Testis (tissue), 3 donors: ENCODE data around the gene TSSC4. TPM values are rescaled to one million over a fixed set of nuclear protein-coding genes. Genes with fewer than 3 reads are reported as not detected.

ENCODE experiments used
- DNase-seq: peaks from one replicate; pipeline ENCODE4 v3.0.0-alpha.2; 2019
- H3K27ac ChIP-seq, 2 donors: fragments of 200-600 bp; sonication (generic); one replicate each; pipeline ENCODE4 v1.5.1; 2019
- H3K27me3 ChIP-seq: fragments of 200-600 bp; sonication (generic); one replicate; pipeline ENCODE4 v1.5.1; 2019
- H3K36me3 ChIP-seq: fragments of 200-600 bp; sonication (generic); one replicate; pipeline ENCODE4 v1.5.1; 2017; ENCODE audit warnings: low read depth; ENCODE audit errors: missing control alignments
- H3K4me1 ChIP-seq: fragments of 200-600 bp; sonication (generic); one replicate; pipeline ENCODE4 v1.5.1; 2019
- H3K4me3 ChIP-seq, 2 donors: fragments of 200-600 bp; sonication (generic); one replicate each; pipeline ENCODE4 v1.5.1; 2017 to 2019
- H3K9me3 ChIP-seq: fragments of 200-600 bp; sonication (generic); one replicate; pipeline ENCODE4 v1.5.1; 2017
- POLR2A ChIP-seq: fragments of 450-650 bp; IDR thresholded peaks from one replicate; pipeline ENCODE4 v1.6.1; 2017; ENCODE audit warnings: antibody characterized with exemption, mild to moderate bottlenecking, moderate library complexity
- WGBS, 2 donors: methylation state at CpG; one replicate each; pipeline ENCODE4 v1.1.5; 2018; 5-methylcytosine and 5-hydroxymethylcytosine counted together
- intact Hi-C: fragments of 100-400 bp; cut with DNase I; formaldehyde crosslinking; loops from one replicate; pipeline ENCODE4 v1.15.1; 2023; ENCODE audit warnings: low total_unique reads
- polyA plus RNA-seq: library from polyadenylated mRNA; stranded (reverse); fragments of 350-450 nt; fragmentation: Illumina TruSeq; extraction: RNeasy Lipid Tissue Mini Kit (QIAGEN cat#74804); gene quantifications from one replicate; pipeline ENCODE4 v1.2.3, GENCODE V29; 2014; ENCODE audit warnings: low read depth, low replicate concordance; ENCODE audit not compliant: insufficient read depth
- total RNA-seq, 2 donors: library from RNA; depleted of rRNA; stranded (reverse); fragments of >200 nt; gene quantifications; one replicate each; pipeline ENCODE4 v1.2.3, GENCODE V29; 2016
- TF ChIP-seq, protein P1 (sequence below), 3 experiments: fragments of 450-650 bp in 2 of 3; fragments of 200-600 bp in 1 of 3; sonication (generic) in 1 of 3; IDR thresholded peaks; one replicate each; pipeline ENCODE4 v1.5.1; 2016 to 2019; ENCODE audit warnings: antibody characterized with exemption in 3 of 3, mild to moderate bottlenecking in 2 of 3, moderate library complexity in 1 of 3

The TSSC4 gene
- total and polyA plus RNA-seq, 3 donors from 2014 or later, result 87.4 to 133 (median 95.5) TPM

DNA sequence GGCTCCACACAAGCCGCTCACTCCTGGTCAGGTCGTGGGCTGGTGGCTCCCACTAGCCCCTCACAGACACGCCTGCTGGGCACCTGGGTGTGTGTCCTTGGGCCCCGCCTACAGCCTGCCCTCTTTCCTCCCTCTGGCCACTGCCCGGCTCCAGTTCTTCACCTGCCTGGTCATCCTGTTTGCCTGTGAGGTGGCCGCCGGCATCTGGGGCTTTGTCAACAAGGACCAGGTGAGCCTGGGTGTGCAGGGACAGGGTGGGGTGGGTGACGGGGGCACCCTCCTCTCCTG is 5.8 kb upstream of the TSSC4 start:
- intact Hi-C loops, result no loop called here
- Histone ChIP-seq H3K36me3 (no peaks in the 10 kb centered on the region), H3K4me3 (no peak overlapping the region), H3K4me1 (peaks cover 19% of the 10 kb centered on the region), H3K27me3 (no peaks in the 10 kb centered on the region), H3K9me3 (no peaks in the 10 kb centered on the region), H3K27ac (no peak overlapping the region)
- DNase-seq, result no peak
- WGBS, 2 donors, result 78 to 79% methylated on average over 5 to 8 of the region's 8 CpGs
- no peak for TF ChIP-seq POLR2A
- TF ChIP-seq, protein P1, sequence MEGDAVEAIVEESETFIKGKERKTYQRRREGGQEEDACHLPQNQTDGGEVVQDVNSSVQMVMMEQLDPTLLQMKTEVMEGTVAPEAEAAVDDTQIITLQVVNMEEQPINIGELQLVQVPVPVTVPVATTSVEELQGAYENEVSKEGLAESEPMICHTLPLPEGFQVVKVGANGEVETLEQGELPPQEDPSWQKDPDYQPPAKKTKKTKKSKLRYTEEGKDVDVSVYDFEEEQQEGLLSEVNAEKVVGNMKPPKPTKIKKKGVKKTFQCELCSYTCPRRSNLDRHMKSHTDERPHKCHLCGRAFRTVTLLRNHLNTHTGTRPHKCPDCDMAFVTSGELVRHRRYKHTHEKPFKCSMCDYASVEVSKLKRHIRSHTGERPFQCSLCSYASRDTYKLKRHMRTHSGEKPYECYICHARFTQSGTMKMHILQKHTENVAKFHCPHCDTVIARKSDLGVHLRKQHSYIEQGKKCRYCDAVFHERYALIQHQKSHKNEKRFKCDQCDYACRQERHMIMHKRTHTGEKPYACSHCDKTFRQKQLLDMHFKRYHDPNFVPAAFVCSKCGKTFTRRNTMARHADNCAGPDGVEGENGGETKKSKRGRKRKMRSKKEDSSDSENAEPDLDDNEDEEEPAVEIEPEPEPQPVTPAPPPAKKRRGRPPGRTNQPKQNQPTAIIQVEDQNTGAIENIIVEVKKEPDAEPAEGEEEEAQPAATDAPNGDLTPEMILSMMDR (IDR thresholded peaks at IDR 0.05), result no peak

DNA sequence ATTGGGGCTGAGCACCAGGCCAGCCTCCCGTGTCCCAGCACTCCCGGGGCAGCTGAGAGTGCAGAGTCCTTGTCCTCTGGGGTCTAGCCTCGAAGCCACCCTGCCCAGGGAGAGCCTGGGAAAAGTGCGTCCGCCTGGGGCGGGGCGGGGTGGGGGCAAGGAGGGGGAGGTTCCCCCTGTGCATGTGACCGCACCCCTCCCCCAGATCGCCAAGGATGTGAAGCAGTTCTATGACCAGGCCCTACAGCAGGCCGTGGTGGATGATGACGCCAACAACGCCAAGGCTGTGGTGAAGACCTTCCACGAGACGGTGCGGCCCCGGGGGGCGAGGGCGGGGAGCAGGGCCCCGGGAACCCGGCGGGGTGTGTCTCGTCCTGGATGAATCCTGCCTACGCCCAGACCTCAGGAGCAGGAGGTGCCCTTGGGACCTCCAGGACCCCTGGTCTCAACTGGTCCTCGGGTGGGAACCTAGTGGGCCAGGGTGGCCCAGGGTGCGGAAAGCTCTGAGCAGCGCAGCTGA is 5.3 kb upstream of the TSSC4 start:
- no peaks in the 10 kb centered on the region for H3K36me3 ChIP-seq
- no peak overlapping the region for H3K27ac ChIP-seq
- no peaks in the 10 kb centered on the region for H3K27me3 ChIP-seq
- H3K4me3 ChIP-seq, result no peak overlapping the region
- intact Hi-C loops, result no loop called here
- no peaks in the 10 kb centered on the region for H3K9me3 ChIP-seq
- H3K4me1 ChIP-seq, result peaks cover 14% of the 10 kb centered on the region
- TF ChIP-seq, protein P1 (IDR thresholded peaks at IDR 0.05), result no peak
- TF ChIP-seq POLR2A, result no peak
- 88% methylated on average over 26 of the region's 26 CpGs; no CpG with 5 or more reads in 1 of the 2 donors for WGBS, 2 donors
- no peak for DNase-seq

DNA sequence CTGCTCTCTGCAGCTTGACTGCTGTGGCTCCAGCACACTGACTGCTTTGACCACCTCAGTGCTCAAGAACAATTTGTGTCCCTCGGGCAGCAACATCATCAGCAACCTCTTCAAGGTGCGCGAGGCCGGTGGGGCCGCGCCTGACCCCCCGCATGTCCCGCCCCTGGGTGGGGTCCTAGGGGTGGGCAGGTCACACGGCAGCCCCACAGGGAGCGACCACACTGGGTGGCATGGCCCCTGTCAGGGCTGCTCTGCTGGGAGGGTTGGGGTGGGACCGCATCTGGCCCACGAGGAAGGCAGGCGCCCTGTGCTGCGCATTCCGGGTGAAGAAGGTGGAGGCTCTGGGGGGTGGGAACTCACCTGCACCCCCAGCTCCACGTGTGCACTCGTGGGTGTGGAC is 4.7 kb upstream of the TSSC4 start:
- H3K4me1 ChIP-seq, result peaks cover 8% of the 10 kb centered on the region
- no peak overlapping the region for H3K4me3 ChIP-seq
- intact Hi-C loops, result no loop called here
- H3K27ac ChIP-seq, result no peak overlapping the region
- no peaks in the 10 kb centered on the region for H3K27me3 ChIP-seq
- WGBS, 2 donors, result 82 to 92% methylated on average over 6 to 16 of the region's 17 CpGs
- DNase-seq, result no peak
- TF ChIP-seq POLR2A, result no peak
- TF ChIP-seq, protein P1 (IDR thresholded peaks at IDR 0.05), result no peak
- H3K9me3 ChIP-seq, result no peaks in the 10 kb centered on the region
- H3K36me3 ChIP-seq, result no peaks in the 10 kb centered on the region

DNA sequence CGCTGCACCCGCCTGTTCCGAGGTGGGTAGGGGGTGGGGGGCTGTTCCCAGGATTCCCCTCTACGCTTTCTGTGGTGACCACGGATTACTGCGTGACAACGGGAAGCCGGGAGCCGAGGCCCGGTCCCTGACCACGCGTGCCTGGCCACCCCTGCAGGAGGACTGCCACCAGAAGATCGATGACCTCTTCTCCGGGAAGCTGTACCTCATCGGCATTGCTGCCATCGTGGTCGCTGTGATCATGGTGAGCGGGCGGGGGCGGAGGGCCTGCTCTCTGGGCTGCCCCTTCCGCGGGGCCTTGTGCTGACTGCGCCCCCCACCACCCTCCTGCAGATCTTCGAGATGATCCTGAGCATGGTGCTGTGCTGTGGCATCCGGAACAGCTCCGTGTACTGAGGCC is 4.1 kb upstream of the TSSC4 start:
- H3K36me3 ChIP-seq, result no peaks in the 10 kb centered on the region
- H3K27me3 ChIP-seq, result no peaks in the 10 kb centered on the region
- intact Hi-C loops, result no loop called here
- no peak overlapping the region for H3K4me3 ChIP-seq
- no peak for DNase-seq
- peaks cover 9% of the 10 kb centered on the region for H3K4me1 ChIP-seq
- TF ChIP-seq POLR2A, result no peak
- TF ChIP-seq, protein P1 (IDR thresholded peaks at IDR 0.05), result no peak
- H3K9me3 ChIP-seq, result no peaks in the 10 kb centered on the region
- 75 to 92% methylated on average over 4 to 18 of the region's 26 CpGs for WGBS, 2 donors
- no peak overlapping the region for H3K27ac ChIP-seq

DNA sequence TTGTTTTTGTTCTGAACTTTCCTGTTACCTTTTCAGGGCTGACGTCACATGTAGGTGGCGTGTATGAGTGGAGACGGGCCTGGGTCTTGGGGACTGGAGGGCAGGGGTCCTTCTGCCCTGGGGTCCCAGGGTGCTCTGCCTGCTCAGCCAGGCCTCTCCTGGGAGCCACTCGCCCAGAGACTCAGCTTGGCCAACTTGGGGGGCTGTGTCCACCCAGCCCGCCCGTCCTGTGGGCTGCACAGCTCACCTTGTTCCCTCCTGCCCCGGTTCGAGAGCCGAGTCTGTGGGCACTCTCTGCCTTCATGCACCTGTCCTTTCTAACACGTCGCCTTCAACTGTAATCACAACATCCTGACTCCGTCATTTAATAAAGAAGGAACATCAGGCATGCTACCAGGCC is 3.5 kb upstream of the TSSC4 start:
- 88 to 95% methylated on average over 12 of the region's 12 CpGs for WGBS, 2 donors
- H3K27ac ChIP-seq, result no peak overlapping the region
- H3K36me3 ChIP-seq, result no peaks in the 10 kb centered on the region
- DNase-seq, result no peak
- no peaks in the 10 kb centered on the region for H3K9me3 ChIP-seq
- intact Hi-C loops, result no loop called here
- peaks cover 14% of the 10 kb centered on the region for H3K4me1 ChIP-seq
- TF ChIP-seq POLR2A, result no peak
- TF ChIP-seq, protein P1 (IDR thresholded peaks at IDR 0.05), result no peak
- H3K4me3 ChIP-seq, result no peak overlapping the region
- no peaks in the 10 kb centered on the region for H3K27me3 ChIP-seq
